NCI-H1092 (cell line): ENCODE measurements around the gene TESMIN.
A peak's percentile ranks its signal among the peaks of the same experiment; 100 is the strongest.

ENCODE experiments used
- DNase-seq: peaks from one replicate; lab custom pipeline; 2025; lab: John Stamatoyannopoulos, UW

Gene TESMIN

DNA sequence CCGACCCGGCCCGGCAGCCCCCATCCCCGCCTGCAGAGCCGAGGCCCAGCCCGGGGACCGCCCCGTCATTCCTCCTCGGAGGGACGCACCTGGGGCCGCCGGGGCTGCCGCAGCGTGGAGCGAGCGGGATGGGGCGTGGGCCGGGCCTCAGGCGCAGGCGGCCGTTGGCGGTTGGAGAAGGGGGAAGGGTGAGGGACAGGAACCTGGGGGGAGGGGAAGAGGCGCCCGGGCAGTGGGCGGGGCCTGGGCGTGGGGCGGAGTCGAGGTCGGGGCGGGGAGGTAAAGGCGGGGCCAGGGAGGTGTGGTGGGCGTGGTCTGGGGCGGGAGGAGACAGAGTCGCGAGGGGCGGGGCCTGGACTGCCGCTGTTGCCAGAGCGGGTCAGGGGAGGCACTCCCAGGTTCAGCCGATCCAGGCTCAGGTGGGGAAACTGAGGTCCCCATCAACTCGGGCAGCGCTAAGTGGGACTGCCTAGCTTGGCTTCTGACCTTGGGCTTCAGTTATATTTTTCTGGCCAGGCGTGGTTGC is at the start of gene TESMIN:
TESMIN (minus strand) TSS at position 190 of the 526 bp plus-strand sequence. CDS start 860 bp downstream, outside the sequence.
- DNase-seq = peak; percentile 83

GRCh38 chr11:68798221-68798813 is 47.0 kb upstream of the TESMIN start:
- DNase-seq = peak; percentile 11

DNA sequence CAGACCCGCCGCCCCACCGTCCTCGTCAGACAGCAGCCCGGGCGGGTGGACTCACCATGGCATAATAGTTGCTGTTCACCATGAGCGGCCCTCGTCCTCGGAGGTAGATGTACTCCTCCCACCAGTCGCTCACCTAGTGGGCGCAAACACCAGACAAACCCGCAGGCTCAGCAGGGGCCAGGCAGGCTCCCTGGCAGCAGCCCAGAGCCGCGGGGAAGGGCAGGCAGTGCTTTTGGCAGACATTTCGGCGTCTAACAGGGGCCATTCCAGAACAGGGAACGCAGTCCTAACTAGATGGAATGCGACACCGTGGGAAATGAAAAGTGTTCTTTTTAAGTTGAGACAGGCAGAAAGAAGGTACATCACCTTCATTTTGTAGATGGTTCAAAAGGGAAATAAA is 45.5 kb upstream of the TESMIN start:
- no peak for DNase-seq

GRCh38 chr11:68792400-68792966 is 41.2 kb upstream of the TESMIN start:
- DNase-seq = no peak

DNA sequence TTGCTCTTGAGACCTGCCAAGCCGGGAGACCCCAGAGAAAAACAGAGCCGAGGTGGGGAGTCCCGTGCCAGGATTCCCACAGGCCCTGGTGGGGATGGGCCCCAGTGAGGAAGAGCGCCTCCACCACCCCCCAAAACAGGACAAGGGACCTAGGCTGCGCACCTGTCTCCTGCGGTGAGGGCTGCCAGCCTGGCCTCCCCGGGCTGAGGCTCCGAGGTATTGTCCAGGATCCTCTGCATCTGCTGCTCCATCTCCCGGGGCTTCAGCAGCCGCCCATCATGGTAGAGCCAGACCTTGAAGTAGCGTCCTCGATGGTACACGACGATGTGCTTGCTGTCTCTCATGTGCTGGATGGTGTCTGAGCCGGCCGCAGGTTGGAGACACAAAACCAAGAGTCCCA is 33.3 kb upstream of the TESMIN start:
- no peak for DNase-seq

GRCh38 chr11:68783216-68783821 is 32.0 kb upstream of the TESMIN start:
- DNase-seq = no peak

DNA sequence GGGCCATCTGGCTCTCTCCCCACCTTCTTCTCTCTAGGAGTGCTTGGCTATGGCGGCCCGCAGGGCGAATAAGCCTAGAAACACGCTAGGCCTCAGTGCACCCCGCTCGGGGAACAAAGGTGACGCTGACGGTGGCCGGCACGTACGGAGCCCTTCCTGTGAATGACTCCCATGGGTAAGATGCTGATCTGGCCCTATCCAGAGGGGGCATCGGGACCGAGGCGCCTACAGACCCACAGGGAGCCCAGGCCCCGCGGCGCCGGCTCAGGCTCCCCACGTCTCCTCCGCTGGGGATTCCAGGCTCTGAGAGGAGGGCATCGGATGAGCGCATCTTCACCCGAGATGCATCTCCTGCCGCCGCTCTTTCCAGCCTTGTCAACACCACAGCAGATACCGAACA is 31.4 kb upstream of the TESMIN start:
- no peak for DNase-seq

GRCh38 chr11:68780829-68781228 is 29.5 kb upstream of the TESMIN start:
- DNase-seq = no peak

DNA sequence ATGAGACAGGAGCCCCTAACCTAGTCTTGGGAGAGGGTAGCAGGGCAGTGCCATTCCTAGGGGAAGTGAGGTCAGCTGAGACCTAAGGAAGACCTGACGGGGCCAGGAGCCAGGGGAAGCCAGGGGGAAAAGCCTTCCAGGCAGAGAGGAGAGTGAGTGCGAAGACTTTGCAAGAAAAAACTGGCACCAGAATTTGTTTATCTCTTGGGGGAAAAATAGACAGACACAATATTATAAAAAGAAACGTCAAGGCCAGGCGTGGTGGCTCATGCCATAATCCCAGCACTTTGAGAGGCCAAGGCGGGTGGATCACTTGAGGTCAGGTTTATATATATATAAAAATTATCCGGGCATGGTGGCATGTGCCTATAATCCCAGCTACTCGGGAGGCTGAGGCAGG is 26.9 kb upstream of the TESMIN start:
- no peak for DNase-seq

GRCh38 chr11:68776442-68777235 is 25.3 kb upstream of the TESMIN start:
- DNase-seq = no peak

DNA sequence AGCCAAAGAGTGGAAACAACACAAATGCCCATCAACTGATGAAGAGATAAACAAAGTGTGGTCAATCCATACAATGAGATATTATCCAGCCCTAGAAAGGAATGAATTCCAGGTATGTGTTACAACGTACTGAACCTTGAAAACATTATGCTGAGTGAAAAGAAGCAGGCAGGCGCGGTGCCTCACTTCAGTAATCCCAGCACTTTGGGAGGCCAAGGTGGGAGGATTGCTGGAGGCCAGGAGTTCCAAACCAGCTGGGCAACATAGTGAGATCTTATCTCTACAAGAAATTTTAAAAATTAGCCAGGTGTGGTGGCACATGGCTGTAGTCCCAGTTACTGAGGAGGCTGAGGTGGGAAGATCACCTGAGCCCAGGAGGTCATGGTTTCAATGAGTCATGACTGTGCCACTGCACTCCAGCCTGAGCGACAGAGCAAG is 24.6 kb upstream of the TESMIN start:
- no peak for DNase-seq

DNA sequence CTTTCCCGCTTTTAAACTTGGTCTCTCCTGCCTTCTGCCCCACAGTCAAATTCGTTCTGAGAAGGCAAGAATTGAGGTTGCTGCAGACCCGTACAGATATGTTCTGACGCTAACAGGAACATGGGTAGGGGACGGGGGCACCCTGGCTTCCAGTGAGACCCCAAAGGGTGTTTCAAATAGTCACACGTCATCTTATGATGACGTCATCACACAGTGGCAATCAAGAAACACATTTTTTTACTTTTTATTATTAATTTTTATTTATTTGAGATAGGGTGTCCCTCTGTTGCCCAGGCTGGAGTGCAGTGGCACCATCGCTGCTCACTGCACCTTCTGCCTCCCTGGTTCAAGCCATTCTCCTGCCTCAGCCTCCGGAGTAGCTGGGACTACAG is 22.9 kb upstream of the TESMIN start:
- DNase-seq = no peak

DNA sequence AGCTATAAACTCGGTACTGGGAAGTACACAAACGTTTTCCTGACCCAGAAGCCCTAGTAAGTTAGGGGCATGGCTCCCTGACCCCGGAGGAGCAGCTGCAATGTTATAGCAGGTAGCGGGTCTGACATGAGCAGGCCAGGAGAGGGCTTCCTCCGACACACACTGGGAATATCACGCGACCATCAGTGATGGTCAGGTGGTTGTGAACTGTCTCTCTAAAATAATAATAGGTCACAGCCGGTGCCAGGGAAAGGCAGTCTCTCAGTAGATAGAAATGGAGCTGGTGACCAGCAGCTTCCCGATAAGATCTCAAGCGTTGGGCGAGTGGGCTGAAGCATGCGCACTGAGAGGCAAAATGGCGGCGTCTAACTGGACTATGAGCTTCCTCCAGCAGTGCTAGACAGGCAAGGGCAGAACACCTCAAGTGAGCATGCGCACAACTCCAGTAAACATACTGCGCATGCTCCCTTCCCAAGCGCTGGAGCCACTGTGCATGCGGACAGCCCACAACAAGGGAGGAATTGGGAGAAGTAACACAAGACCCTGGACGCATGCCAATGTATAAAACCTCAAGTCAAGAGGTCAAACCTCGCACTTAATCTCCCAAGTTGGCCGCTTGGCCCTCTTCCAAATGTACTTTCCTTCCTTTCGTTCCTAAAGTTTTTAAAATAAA is 22.3 kb upstream of the TESMIN start:
- no peak for DNase-seq

GRCh38 chr11:68772936-68773335 is 21.6 kb upstream of the TESMIN start:
- DNase-seq = no peak

DNA sequence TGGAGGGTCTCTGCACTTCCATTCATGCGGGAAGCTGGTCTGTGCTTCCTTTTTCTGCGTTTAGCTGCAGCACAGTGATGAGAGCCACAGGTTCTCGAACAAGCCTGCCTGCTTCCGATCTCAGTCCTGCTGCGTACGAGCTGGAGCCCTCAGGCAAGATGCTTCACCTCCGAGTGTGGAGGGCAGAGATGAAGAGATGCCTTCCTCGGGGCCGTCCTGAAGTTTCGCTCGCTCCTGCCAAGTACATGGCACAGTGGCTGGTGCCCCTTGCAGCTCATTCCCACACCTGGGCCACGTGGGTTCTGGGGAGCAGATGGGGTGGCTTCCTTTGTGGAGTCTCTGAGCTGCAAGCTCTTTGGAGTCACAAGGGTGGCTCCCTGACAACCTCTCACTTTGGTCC is 19.5 kb upstream of the TESMIN start:
- DNase-seq = no peak

DNA sequence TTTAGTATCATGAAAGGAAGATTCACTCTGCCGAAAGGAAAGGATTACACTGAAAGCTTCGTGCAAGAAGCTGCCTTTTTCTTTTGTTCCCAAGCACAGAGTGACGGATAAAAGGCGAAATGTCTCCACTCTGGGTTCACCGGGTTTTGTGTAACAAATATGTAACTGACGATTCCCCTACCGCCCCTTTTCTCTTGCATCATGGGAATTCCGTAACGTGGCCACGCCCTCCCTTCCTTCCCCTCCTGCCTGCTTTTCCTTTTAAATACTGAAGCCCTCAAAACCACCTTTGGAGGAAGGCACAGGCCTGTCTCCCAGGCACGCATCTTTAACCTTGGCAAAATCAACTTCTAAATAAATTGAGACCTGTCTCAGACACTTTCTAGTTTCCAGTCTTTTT is 16.4 kb upstream of the TESMIN start:
- DNase-seq = no peak

DNA sequence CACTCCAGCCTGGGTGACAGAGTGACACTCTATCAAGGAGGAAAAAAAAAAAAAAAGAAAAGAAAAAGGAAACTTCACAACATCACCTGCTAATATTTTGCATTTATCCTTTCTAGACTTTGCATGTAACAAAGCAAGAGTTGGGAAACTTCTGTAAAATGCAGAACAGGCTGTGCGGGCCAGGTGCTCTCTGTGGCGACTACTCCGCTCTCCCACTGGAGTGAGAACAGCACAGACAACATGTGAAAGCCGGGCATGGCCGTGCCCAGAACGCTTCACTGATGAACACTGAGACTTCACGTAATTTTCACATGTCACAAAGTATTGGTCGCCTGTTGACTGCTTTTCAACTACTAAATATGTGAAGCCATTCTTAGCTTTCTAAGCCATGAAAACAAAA is 15.5 kb upstream of the TESMIN start:
- no peak for DNase-seq

- no peak for DNase-seq
Observed at GRCh38 chr11:68764746-68765145, 13.4 kb upstream of the TESMIN start.

- DNase-seq = no peak
Observed at GRCh38 chr11:68763926-68764657, 12.8 kb upstream of the TESMIN start.

DNA sequence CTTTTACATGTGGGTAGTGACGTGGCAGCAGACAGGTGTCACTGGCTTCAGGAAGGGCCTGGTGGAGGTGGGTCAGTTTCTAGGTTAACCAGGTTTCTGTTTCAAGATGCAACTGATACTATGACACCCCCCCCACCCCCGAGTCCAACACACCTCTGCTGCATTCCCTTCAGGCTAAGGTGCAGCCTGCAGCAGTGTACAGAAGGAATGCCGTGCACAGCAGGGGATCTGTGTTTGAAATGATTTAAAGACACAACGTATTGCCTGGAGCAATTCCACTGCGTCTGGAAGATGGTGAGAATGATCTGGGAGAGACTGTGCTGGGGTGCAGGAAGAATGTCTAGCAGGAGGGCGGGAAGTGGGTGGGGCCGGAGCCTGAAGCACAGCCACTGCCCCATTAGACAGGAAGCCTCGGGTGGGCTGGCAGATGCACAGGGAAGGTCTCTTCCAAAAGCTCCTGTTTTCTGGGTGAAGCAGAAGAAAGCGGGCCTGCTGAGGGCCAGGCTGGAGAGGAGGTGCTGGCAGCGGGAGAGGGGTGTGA is 11.9 kb upstream of the TESMIN start:
- DNase-seq = no peak

- DNase-seq = no peak
Observed at GRCh38 chr11:68762481-68762880, 11.2 kb upstream of the TESMIN start.
